ENCODE results near the gene NUP98.

The NUP98 gene

DNA sequence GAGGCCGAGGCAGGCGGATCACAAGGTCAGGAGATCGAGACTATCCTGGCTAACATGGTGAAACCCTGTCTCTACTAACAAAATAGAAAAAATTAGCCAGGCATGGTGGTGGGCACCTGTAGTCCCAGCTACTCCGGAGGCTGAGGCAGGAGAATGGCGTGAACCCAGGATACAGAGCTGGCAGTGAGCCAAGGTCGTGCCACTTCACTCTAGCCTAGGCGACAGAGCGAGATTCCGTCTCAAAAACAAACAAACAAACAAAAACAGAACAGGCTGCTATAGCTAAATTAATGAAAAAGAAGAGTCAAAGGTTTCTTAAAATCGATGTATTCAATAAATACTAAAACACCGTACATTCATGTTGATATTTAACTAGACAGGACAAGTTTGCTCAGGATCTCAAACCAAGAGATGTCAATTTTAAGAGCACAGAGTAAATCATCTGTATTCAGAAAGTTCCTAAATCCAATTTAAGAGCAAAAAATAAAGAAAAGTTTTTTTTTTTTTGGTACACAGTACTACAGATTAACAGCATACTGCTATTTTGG lies 59.9 kb downstream of the NUP98 start:
- TF ChIP-seq, protein P1, sequence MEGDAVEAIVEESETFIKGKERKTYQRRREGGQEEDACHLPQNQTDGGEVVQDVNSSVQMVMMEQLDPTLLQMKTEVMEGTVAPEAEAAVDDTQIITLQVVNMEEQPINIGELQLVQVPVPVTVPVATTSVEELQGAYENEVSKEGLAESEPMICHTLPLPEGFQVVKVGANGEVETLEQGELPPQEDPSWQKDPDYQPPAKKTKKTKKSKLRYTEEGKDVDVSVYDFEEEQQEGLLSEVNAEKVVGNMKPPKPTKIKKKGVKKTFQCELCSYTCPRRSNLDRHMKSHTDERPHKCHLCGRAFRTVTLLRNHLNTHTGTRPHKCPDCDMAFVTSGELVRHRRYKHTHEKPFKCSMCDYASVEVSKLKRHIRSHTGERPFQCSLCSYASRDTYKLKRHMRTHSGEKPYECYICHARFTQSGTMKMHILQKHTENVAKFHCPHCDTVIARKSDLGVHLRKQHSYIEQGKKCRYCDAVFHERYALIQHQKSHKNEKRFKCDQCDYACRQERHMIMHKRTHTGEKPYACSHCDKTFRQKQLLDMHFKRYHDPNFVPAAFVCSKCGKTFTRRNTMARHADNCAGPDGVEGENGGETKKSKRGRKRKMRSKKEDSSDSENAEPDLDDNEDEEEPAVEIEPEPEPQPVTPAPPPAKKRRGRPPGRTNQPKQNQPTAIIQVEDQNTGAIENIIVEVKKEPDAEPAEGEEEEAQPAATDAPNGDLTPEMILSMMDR (conservative IDR thresholded peaks at IDR 0.05; ENCODE audit: low read depth): no peak
- no peak for DNase-seq (ENCODE audit: low spot score)
- no peak overlapping the region for H3K27ac ChIP-seq
- ChIA-PET CTCF (no interaction called here), POLR2A (ENCODE audit: low non-redundant PET) (no interaction called here)

DNA sequence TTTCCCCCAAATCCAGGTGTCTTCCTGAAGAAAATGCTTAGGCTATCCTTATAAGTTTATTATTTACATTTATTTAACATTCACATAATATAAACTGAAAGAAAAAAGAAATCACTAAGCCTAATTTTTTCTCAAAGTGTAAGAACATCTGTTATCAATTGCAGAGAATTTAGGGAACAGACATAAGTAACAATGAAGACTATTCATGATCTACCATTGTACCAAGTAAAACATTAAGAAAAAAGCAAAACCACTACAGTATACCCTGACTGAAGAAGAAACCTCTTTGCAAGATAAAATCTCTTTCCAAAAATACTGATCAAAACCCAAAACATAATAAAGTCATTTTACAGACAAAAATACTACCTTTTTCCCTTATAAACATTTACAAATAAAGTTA lies 60.5 kb downstream of the NUP98 start:
- TF ChIP-seq, protein P1 (conservative IDR thresholded peaks at IDR 0.05; ENCODE audit: low read depth): no peak
- no peak overlapping the region for H3K27ac ChIP-seq
- ChIA-PET POLR2A (ENCODE audit: low non-redundant PET) (no interaction called here), CTCF (interaction anchor here (0.6 kb wide), 1 partner anchor 169 kb away, joined by 3 read pairs; no protein-coding TSS in a partner anchor)
- no peak for DNase-seq (ENCODE audit: low spot score)

DNA sequence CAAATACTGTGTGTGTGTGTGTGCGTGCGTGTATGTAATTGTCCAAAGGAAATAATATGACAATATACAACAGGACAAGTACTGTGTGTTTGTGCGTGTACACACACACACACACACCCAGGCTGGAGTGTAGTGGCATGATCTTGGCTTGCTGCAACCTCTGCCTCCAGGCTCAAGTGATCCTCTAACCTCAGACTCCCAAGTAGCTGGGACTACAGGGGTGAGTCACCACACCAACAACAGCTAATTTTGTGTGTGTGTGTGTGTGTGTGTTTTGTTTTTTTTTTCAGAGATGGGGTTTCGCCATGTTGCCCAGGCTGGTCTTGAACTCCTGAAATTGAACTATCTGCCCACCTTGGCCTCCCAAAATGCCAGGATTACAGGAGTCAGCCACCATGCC lies 61.5 kb downstream of the NUP98 start:
- DNase-seq (ENCODE audit: low spot score): no peak
- POLR2A ChIA-PET (ENCODE audit: low non-redundant PET): no interaction called here
- TF ChIP-seq, protein P1 (conservative IDR thresholded peaks at IDR 0.05; ENCODE audit: low read depth): no peak
- CTCF ChIA-PET: interaction anchor here (0.6 to 0.7 kb wide), 2 partner anchors 45 to 328 kb away, joined by 3 to 4 read pairs; no protein-coding TSS in a partner anchor
- no peak overlapping the region for H3K27ac ChIP-seq

DNA sequence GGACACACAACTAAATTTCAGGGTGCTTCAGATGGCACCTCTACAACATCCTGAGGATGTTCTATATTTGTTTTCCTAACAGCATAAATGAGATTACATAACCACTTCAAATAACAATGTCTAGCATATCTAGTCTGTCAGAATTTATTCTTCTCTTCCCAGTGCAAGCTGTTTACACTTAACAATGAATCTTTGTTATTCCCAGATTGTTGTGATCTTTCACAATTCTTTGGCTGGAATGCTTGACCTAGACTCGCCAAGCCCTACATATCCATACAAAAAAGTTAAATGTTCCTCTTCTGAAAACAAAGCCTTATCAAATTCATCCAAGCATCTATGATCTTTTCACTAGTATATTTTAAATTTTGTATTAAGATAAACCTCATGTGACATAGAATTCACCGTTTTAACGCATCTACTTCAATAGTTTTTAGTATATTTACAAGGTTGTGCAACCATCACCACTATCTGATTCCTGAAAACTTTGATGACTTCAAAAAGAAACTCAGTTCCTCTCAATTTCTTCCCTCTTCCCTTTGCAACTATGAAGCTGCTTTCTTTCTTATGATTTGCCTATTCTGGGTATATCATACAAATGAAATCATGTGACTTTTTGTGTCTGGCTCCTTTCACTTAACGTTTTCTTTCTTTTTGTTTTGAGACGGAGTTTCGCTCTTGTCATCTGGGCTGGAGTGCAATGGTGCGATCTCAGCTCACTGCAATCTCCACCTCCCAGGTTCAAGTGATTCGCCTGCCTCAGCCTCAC lies 64.5 kb downstream of the NUP98 start:
- TF ChIP-seq, protein P1 (conservative IDR thresholded peaks at IDR 0.05; ENCODE audit: low read depth): no peak
- ChIA-PET CTCF (no interaction called here), POLR2A (ENCODE audit: low non-redundant PET) (no interaction called here)
- no peak overlapping the region for H3K27ac ChIP-seq
- DNase-seq (ENCODE audit: low spot score): no peak

DNA sequence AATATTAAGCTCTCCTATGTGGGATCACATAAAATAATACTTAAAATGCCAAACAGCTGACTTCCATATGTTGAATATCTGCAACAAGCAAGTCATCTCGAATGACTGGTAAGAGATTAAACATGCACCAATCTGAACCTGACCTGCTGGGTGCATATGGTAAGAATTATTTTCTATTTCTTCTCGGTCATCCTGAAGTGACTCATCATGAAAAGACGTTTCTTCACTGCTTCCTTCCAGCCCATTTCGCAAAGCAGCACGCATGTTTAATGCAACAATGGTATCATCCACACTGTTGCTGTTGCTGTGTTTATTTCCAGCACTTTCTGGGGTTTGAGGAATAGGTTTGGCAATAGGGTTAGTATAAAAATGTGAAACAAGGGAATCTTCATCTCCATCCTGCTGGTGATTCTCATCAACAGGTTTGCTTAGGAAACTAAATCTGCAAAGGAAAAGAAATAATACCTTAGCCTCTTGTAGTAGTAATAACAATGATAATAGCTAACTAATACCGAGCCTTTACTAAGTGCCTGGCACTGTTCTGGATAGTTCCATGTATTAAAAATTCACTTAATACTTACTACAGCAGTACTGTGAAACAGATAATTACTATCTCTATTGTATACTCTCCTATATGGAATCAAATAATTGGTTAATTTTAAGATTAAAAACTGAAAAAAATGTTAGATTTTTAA lies 74.2 kb downstream of the NUP98 start:
- TF ChIP-seq, protein P1 (conservative IDR thresholded peaks at IDR 0.05; ENCODE audit: low read depth): no peak
- peak; percentile 66 for DNase-seq (ENCODE audit: low spot score)
- 0 out of 2 replicates have a peak overlapping the region, but pooled peaks have one; percentile 76 for H3K27ac ChIP-seq
- ChIA-PET POLR2A (ENCODE audit: low non-redundant PET) (no interaction called here), CTCF (no interaction called here)

DNA sequence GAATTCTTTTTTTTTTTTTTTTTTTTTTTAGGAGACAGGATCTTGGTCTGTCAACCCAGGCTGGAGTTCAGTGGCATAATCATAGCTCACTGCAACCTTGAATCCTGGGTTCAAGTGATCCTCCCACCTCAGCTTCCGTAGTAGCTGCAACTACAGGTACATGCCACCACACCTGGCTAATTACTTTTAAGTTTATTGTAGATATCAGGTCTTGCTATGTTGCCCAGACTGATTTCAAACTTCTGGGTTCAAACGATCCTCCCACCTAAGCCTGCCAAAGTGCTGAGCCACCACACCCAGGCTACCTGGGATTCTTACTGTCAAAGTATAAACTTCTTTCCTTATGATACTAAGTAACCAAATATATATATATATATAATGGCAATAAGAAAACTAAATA lies 75.3 kb downstream of the NUP98 start:
- TF ChIP-seq, protein P1 (conservative IDR thresholded peaks at IDR 0.05; ENCODE audit: low read depth): no peak
- POLR2A ChIA-PET (ENCODE audit: low non-redundant PET): no interaction called here
- peak overlapping the region; percentile 76 for H3K27ac ChIP-seq
- CTCF ChIA-PET: no interaction called here
- DNase-seq (ENCODE audit: low spot score): no peak
